HepG2 (cell line): Measurements from ENCODE around the gene MAOB. TPM values are rescaled to one million over a fixed set of nuclear protein-coding genes. Genes with fewer than 3 reads are reported as not detected.

Source experiments
- ATAC-seq: fragments of 200-7000 bp; cut with Tn5 transposase; 3 replicates; pipeline ENCODE4 v1.9.1; 2020; ENCODE audit warnings: mild to moderate bottlenecking, moderate library complexity
- BruUV-seq: library from RNA; stranded (reverse); fragments of 400-500 nt; replicated peaks from 2 replicates; lab custom pipeline; 2021; lab: Mats Ljungman, UMichigan
- CTCF ChIA-PET: fragments of 300-600 bp; formaldehyde crosslinking; extraction: SDS; loops from one replicate; lab custom pipeline; 2021; ENCODE audit warnings: low total read pairs, inconsistent platforms, low intra/inter-chr PET ratio; lab: Yijun Ruan, JAX
- POLR2A ChIA-PET: fragments of 350-600 bp; sonication (Branson Sonifier 250); formaldehyde crosslinking; loops from one replicate; lab custom pipeline; 2020; ENCODE audit warnings: antibody characterized with exemption, inconsistent platforms; lab: Yijun Ruan, JAX
- DNase-seq: peaks from one replicate; pipeline ENCODE4 v3.0.0-alpha.2; 2015; ENCODE audit warnings: low spot score
- FAIRE-seq: peaks from 3 replicates; lab custom pipeline; 2011; peaks lifted over from hg19 to GRCh38; lab: Jason Lieb, UNC
- H2AFZ ChIP-seq: one replicate; pipeline ENCODE4 v1.6.1; 2011; ENCODE audit warnings: low read length, inconsistent platforms
- H3K27ac ChIP-seq: fragments of 300-600 bp; 3 replicates; pipeline ENCODE4 v1.8.0; 2011; ENCODE audit warnings: mixed run types, mild to moderate bottlenecking, mixed read lengths, low read length, inconsistent platforms; ENCODE audit not compliant: insufficient read depth; ENCODE audit errors: extremely low read length
- H3K27me3 ChIP-seq, 2 experiments: fragments of 200-600 bp in 1 of 2; 2 replicates in 1 of 2; 3 replicates in 1 of 2; pipeline versions ENCODE4 v1.6.0 to v1.8.0; 2011; ENCODE audit warnings: low read length in 2 of 2, mild to moderate bottlenecking in 2 of 2, moderate library complexity in 2 of 2, inconsistent platforms in 1 of 2; ENCODE audit not compliant: insufficient read depth in 2 of 2, control insufficient read depth in 1 of 2
- H3K36me3 ChIP-seq, 2 experiments: fragments of 200-600 bp in 1 of 2; replicated peaks in 1 of 2; 2 replicates in 1 of 2; 3 replicates in 1 of 2; pipeline versions ENCODE4 v1.5.1 to v1.8.0; 2011; ENCODE audit warnings: low read length in 2 of 2, inconsistent platforms in 1 of 2; ENCODE audit not compliant: insufficient read depth in 2 of 2, control insufficient read depth in 1 of 2
- H3K4me1 ChIP-seq: 2 replicates; pipeline ENCODE4 v1.5.1; 2012; ENCODE audit warnings: low read length, inconsistent platforms; ENCODE audit not compliant: insufficient read depth
- H3K4me2 ChIP-seq: 2 replicates; pipeline ENCODE4 v1.6.0; 2011; ENCODE audit warnings: low read depth, low read length, inconsistent platforms
- H3K4me3 ChIP-seq, 3 experiments: fragments of 200-600 bp in 1 of 3; sonication (generic), shearing (Covaris generic) in 1 of 3; replicated peaks in 1 of 3; 2 replicates each; pipeline ENCODE4 v1.5.1; 2011 to 2016; ENCODE audit warnings: low read length in 3 of 3, inconsistent platforms in 2 of 3, low read depth in 2 of 3, mild to moderate bottlenecking in 2 of 3, control low read depth in 1 of 3, mixed read lengths in 1 of 3; ENCODE audit not compliant: insufficient read depth in 1 of 3
- H3K79me2 ChIP-seq: one replicate; pipeline ENCODE4 v1.6.1; 2011; ENCODE audit warnings: low read length, inconsistent platforms; ENCODE audit not compliant: insufficient read depth
- H3K9ac ChIP-seq: 2 replicates; pipeline ENCODE4 v1.6.0; 2011; ENCODE audit warnings: mild to moderate bottlenecking, low read depth, low read length, inconsistent platforms; ENCODE audit not compliant: insufficient read depth
- H3K9me3 ChIP-seq: 2 replicates; pipeline ENCODE4 v1.5.1; 2012; ENCODE audit warnings: mild to moderate bottlenecking, low read length
- H4K20me1 ChIP-seq: 2 replicates; pipeline ENCODE4 v1.6.0; 2011; ENCODE audit warnings: inconsistent platforms, mild to moderate bottlenecking, low read length, moderate library complexity; ENCODE audit not compliant: insufficient read depth
- AKAP8 ChIP-seq: sonication (generic); formaldehyde crosslinking; IDR thresholded peaks from 2 replicates; pipeline ENCODE4 v1.5.1; 2020; ENCODE audit warnings: mild to moderate bottlenecking, missing genetic modification reagents
- KAT8 ChIP-seq: IDR thresholded peaks from 2 replicates; pipeline ENCODE4 v1.6.1; 2016; ENCODE audit warnings: missing genetic modification reagents, missing compliant biosample characterization
- MTA3 ChIP-seq: sonication (generic); formaldehyde crosslinking; IDR thresholded peaks from 2 replicates; pipeline ENCODE4 v1.4.0; 2020; ENCODE audit warnings: missing genetic modification reagents
- NBN ChIP-seq: fragments of 450-650 bp; conservative IDR thresholded peaks from 2 replicates; pipeline ENCODE4 v1.6.1; 2017
- NR2F2 ChIP-seq: IDR thresholded peaks from 2 replicates; pipeline ENCODE4 v1.6.1; 2012; ENCODE audit warnings: low read depth, inconsistent platforms, borderline replicate concordance
- SMARCC2 ChIP-seq: fragments of 450-650 bp; IDR thresholded peaks from 2 replicates; pipeline ENCODE4 v1.6.1; 2017; ENCODE audit warnings: antibody characterized with exemption, mild to moderate bottlenecking
- ZMYM3 ChIP-seq: sonication (generic); formaldehyde crosslinking; IDR thresholded peaks from 2 replicates; pipeline ENCODE4 v1.5.1; 2020; ENCODE audit warnings: mild to moderate bottlenecking, missing genetic modification reagents
- ZNF136 ChIP-seq: sonication (generic); formaldehyde crosslinking; IDR thresholded peaks from 2 replicates; pipeline ENCODE4 v1.8.1; 2022; ENCODE audit warnings: low read depth, mild to moderate bottlenecking, moderate library complexity, missing genetic modification reagents
- ZNF234 ChIP-seq: sonication (generic); formaldehyde crosslinking; conservative IDR thresholded peaks from 2 replicates; pipeline ENCODE4 v1.5.1; 2020; ENCODE audit warnings: mild to moderate bottlenecking, missing genetic modification reagents
- ZNF367 ChIP-seq: sonication (generic); formaldehyde crosslinking; IDR thresholded peaks from 2 replicates; pipeline ENCODE4 v1.4.0; 2020; ENCODE audit warnings: missing genetic modification reagents, borderline replicate concordance
- ZNF790 ChIP-seq: sonication (generic); formaldehyde crosslinking; IDR thresholded peaks from 2 replicates; pipeline ENCODE4 v1.8.0; 2022; ENCODE audit warnings: missing genetic modification reagents, mild to moderate bottlenecking, borderline replicate concordance
- WGBS: methylation state at CpG from one replicate; pipeline ENCODE4 v1.1.6; 2017; ENCODE audit warnings: low lambda C conversion rate; 5-methylcytosine and 5-hydroxymethylcytosine counted together
- in situ Hi-C: cut with HindIII; loops from 2 replicates; pipeline ENCODE4 v1.10.0; 2017; ENCODE audit warnings: low pct_unique_long_range_greater_than_20kb; ENCODE audit not compliant: extremely low pct_ligation_motif_present
- intact Hi-C: fragments of 100-400 bp; cut with micrococcal nuclease; formaldehyde crosslinking; loops from one replicate; pipeline ENCODE4 v1.10.0; 2022; ENCODE audit not compliant: unreplicated experiment
- polyA plus RNA-seq, 8 experiments: library from polyadenylated mRNA; depleted of rRNA in 3 of 8; stranded (reverse) in 7 of 8; unstranded in 1 of 8; fragments of >200 nt; fragmentation: Illumina TruSeq in 4 of 8; extraction: Trizol in 4 of 8; gene quantifications; 2 replicates each; pipeline versions ENCODE4 v1.2.1 to v1.2.3, GENCODE V29; 2011 to 2016; ENCODE audit warnings: low read depth in 4 of 8, missing spikeins in 1 of 8, mixed read lengths in 1 of 8; ENCODE audit not compliant: insufficient read depth in 1 of 8
- total RNA-seq, 5 experiments: library from RNA; depleted of rRNA; stranded (reverse); fragments of >200 nt; fragmentation: Illumina TruSeq; extraction: Trizol; gene quantifications; 2 replicates each; pipeline ENCODE4 v1.2.3, GENCODE V29; 2016; ENCODE audit warnings: low read depth in 1 of 5
- TF ChIP-seq, protein P1 (sequence below): sonication (generic); formaldehyde crosslinking; IDR thresholded peaks from 2 replicates; pipeline ENCODE4 v1.5.1; 2020; ENCODE audit warnings: mild to moderate bottlenecking, missing genetic modification reagents, moderate library complexity
- TF ChIP-seq, protein P2 (sequence below): sonication (generic); formaldehyde crosslinking; IDR thresholded peaks from 2 replicates; pipeline ENCODE4 v1.5.0; 2020; ENCODE audit warnings: missing genetic modification reagents
- TF ChIP-seq, protein P3 (sequence below): sonication (generic); formaldehyde crosslinking; IDR thresholded peaks from 2 replicates; pipeline ENCODE4 v1.5.0; 2020; ENCODE audit warnings: mild to moderate bottlenecking, missing genetic modification reagents, moderate library complexity
- TF ChIP-seq, protein P4 (sequence below): IDR thresholded peaks from 2 replicates; pipeline ENCODE4 v1.6.1; 2016; ENCODE audit warnings: low read depth, borderline replicate concordance
- TF ChIP-seq, protein P5 (sequence below): sonication (generic); formaldehyde crosslinking; IDR thresholded peaks from 2 replicates; pipeline ENCODE4 v1.5.1; 2020; ENCODE audit warnings: missing genetic modification reagents, mild to moderate bottlenecking, borderline replicate concordance
- TF ChIP-seq, protein P6 (sequence below): sonication (generic); formaldehyde crosslinking; IDR thresholded peaks from 2 replicates; pipeline ENCODE4 v1.5.0; 2020; ENCODE audit warnings: mild to moderate bottlenecking, missing genetic modification reagents

The MAOB gene
- total and polyA plus RNA-seq, 2 of the 13 experiments (the other 11 are each of a cell fraction or from before 2014, with no cell fraction given), result 11.0 to 19.0 TPM

DNA sequence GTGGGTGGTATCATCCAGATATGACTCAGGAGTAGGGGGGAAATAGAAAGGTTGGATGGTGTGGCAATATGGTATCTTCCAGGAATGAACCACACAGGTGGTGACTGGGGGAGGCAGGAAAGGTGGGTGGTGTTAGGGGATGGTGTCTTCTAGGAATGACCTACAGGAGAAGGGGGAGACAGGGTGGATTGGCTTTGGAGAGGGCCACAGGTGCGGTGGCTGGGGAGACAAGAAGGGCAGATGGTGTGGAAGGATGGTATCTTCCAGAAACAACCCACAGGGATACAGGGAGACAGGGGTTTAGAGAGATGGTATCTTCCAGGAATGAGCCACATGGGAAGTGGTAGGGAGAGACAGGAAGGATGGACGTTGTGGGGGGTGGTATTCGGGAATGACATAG, 162.2 kb downstream of the MAOB start:
- H2AFZ ChIP-seq, result no peak overlapping the region
- no peak overlapping the region for H3K4me3 ChIP-seq
- no TSS peak for BruUV-seq
- DNase-seq (no peak), ATAC-seq (no peak), FAIRE-seq (no peak)
- ChIA-PET CTCF (no interaction called here), POLR2A (no interaction called here)
- no peaks in the 10 kb centered on the region for H3K36me3 ChIP-seq
- no peaks in the 10 kb centered on the region for H3K79me2 ChIP-seq
- no peak overlapping the region for H3K4me2 ChIP-seq
- intact Hi-C loops (no loop called here), in situ Hi-C loops (no loop called here)
- H3K9me3 ChIP-seq, result no peaks in the 10 kb centered on the region
- H3K9ac ChIP-seq, result no peak overlapping the region
- H3K27ac ChIP-seq, result no peak overlapping the region
- no peaks in the 10 kb centered on the region for H3K27me3 ChIP-seq
- no peaks in the 10 kb centered on the region for H4K20me1 ChIP-seq
- peaks cover 5% of the 10 kb centered on the region for H3K4me1 ChIP-seq
- WGBS, result 88% methylated on average over 3 of the region's 3 CpGs
- TF ChIP-seq, protein P1, sequence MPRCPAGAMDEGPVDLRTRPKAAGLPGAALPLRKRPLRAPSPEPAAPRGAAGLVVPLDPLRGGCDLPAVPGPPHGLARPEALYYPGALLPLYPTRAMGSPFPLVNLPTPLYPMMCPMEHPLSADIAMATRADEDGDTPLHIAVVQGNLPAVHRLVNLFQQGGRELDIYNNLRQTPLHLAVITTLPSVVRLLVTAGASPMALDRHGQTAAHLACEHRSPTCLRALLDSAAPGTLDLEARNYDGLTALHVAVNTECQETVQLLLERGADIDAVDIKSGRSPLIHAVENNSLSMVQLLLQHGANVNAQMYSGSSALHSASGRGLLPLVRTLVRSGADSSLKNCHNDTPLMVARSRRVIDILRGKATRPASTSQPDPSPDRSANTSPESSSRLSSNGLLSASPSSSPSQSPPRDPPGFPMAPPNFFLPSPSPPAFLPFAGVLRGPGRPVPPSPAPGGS (CRISPR knock-in tag), result no peak
- no peak for TF ChIP-seq ZNF790 (CRISPR knock-in tag)
- TF ChIP-seq, protein P2, sequence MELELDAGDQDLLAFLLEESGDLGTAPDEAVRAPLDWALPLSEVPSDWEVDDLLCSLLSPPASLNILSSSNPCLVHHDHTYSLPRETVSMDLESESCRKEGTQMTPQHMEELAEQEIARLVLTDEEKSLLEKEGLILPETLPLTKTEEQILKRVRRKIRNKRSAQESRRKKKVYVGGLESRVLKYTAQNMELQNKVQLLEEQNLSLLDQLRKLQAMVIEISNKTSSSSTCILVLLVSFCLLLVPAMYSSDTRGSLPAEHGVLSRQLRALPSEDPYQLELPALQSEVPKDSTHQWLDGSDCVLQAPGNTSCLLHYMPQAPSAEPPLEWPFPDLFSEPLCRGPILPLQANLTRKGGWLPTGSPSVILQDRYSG (CRISPR knock-in tag), result no peak
- TF ChIP-seq NR2F2, result no peak
- TF ChIP-seq, protein P3, sequence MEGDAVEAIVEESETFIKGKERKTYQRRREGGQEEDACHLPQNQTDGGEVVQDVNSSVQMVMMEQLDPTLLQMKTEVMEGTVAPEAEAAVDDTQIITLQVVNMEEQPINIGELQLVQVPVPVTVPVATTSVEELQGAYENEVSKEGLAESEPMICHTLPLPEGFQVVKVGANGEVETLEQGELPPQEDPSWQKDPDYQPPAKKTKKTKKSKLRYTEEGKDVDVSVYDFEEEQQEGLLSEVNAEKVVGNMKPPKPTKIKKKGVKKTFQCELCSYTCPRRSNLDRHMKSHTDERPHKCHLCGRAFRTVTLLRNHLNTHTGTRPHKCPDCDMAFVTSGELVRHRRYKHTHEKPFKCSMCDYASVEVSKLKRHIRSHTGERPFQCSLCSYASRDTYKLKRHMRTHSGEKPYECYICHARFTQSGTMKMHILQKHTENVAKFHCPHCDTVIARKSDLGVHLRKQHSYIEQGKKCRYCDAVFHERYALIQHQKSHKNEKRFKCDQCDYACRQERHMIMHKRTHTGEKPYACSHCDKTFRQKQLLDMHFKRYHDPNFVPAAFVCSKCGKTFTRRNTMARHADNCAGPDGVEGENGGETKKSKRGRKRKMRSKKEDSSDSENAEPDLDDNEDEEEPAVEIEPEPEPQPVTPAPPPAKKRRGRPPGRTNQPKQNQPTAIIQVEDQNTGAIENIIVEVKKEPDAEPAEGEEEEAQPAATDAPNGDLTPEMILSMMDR (CRISPR knock-in tag), result no peak
- TF ChIP-seq ZMYM3 (CRISPR knock-in tag), result no peak
- no peak for TF ChIP-seq ZNF367 (CRISPR knock-in tag)
- no peak for TF ChIP-seq MTA3 (CRISPR knock-in tag)
- TF ChIP-seq, protein P4, sequence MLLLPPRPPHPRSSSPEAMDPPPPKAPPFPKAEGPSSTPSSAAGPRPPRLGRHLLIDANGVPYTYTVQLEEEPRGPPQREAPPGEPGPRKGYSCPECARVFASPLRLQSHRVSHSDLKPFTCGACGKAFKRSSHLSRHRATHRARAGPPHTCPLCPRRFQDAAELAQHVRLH (CRISPR knock-in tag), result no peak
- no peak for TF ChIP-seq KAT8 (CRISPR knock-in tag)
- no peak for TF ChIP-seq SMARCC2
- TF ChIP-seq, protein P5, sequence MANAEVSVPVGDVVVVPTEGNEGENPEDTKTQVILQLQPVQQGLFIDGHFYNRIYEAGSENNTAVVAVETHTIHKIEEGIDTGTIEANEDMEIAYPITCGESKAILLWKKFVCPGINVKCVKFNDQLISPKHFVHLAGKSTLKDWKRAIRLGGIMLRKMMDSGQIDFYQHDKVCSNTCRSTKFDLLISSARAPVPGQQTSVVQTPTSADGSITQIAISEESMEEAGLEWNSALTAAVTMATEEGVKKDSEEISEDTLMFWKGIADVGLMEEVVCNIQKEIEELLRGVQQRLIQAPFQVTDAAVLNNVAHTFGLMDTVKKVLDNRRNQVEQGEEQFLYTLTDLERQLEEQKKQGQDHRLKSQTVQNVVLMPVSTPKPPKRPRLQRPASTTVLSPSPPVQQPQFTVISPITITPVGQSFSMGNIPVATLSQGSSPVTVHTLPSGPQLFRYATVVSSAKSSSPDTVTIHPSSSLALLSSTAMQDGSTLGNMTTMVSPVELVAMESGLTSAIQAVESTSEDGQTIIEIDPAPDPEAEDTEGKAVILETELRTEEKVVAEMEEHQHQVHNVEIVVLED (CRISPR knock-in tag), result no peak
- TF ChIP-seq ZNF234 (CRISPR knock-in tag), result no peak
- TF ChIP-seq, protein P6, sequence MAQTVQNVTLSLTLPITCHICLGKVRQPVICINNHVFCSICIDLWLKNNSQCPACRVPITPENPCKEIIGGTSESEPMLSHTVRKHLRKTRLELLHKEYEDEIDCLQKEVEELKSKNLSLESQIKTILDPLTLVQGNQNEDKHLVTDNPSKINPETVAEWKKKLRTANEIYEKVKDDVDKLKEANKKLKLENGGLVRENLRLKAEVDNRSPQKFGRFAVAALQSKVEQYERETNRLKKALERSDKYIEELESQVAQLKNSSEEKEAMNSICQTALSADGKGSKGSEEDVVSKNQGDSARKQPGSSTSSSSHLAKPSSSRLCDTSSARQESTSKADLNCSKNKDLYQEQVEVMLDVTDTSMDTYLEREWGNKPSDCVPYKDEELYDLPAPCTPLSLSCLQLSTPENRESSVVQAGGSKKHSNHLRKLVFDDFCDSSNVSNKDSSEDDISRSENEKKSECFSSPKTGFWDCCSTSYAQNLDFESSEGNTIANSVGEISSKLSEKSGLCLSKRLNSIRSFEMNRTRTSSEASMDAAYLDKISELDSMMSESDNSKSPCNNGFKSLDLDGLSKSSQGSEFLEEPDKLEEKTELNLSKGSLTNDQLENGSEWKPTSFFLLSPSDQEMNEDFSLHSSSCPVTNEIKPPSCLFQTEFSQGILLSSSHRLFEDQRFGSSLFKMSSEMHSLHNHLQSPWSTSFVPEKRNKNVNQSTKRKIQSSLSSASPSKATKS (CRISPR knock-in tag), result no peak
- TF ChIP-seq NBN, result no peak
- no peak for TF ChIP-seq ZNF136
- TF ChIP-seq AKAP8 (CRISPR knock-in tag), result no peak
